SK-N-SH treated with all-trans-retinoic acid at 6 μM for 48 hours (cell line): ENCODE measurements around the gene FGFR3.

ENCODE experiments used
- ESRRG ChIP-seq: fragments of 250-450 bp; sonication (Bioruptor Pico); IDR thresholded peaks from 2 replicates; pipeline ENCODE4 v1.6.1; 2021; ENCODE audit warnings: mild to moderate bottlenecking
- OSR1 ChIP-seq: fragments of 250-450 bp; sonication (Bioruptor Pico); IDR thresholded peaks from 2 replicates; pipeline ENCODE4 v1.8.0; 2022; ENCODE audit warnings: moderate library complexity, mild to moderate bottlenecking, inconsistent platforms
- RARB ChIP-seq: fragments of 250-450 bp; sonication (Bioruptor Pico); IDR thresholded peaks from 2 replicates; pipeline ENCODE4 v1.8.0; 2021; ENCODE audit warnings: mild to moderate bottlenecking, moderate library complexity
- ZFP3 ChIP-seq: fragments of 250-450 bp; sonication (Bioruptor Pico); IDR thresholded peaks from 2 replicates; pipeline ENCODE4 v1.5.0; 2020; ENCODE audit warnings: mild to moderate bottlenecking, moderate library complexity
- ZFP30 ChIP-seq: fragments of 450-650 bp; formaldehyde crosslinking; IDR thresholded peaks from 2 replicates; pipeline ENCODE4 v1.5.0; 2022; ENCODE audit warnings: mild to moderate bottlenecking, moderate library complexity
- TF ChIP-seq, protein P1 (sequence below): fragments of 250-450 bp; sonication (Bioruptor Pico); IDR thresholded peaks from 2 replicates; pipeline ENCODE4 v1.5.1; 2020; ENCODE audit warnings: low read depth, mild to moderate bottlenecking, moderate library complexity
- TF ChIP-seq, protein P2 (sequence below): fragments of 250-450 bp; sonication (Bioruptor Pico); IDR thresholded peaks from 2 replicates; pipeline ENCODE4 v1.5.1; 2021; ENCODE audit warnings: mild to moderate bottlenecking, moderate library complexity
- TF ChIP-seq, protein P3 (sequence below): fragments of 250-450 bp; sonication (Bioruptor Pico); IDR thresholded peaks from 2 replicates; pipeline ENCODE4 v1.8.0; 2020; ENCODE audit warnings: mild to moderate bottlenecking, moderate library complexity, borderline replicate concordance

DNA sequence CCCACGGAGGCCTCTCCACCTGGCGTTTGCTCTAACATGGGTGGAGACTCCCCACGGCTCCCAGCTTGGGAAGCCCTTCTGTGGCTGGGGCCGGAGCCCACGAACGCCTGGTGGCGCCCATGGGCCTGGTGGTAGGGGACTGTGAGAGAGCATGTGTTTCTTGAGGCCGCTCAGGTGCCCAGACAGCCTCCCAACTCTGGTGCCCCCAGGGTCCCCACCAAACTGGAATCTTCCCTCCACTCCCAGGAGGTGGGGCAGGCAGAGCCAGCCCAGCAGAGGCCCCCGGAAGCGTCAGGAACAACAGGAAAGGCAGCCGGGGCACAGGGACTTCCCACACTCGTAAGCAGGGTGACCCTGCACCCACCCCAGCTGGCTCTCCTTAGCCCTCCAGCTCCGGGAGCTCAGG lies 33.3 kb upstream of the FGFR3 start:
- TF ChIP-seq ESRRG (CRISPR knock-in tag) (no peak), ZFP30 (CRISPR knock-in tag) (no peak), OSR1 (CRISPR knock-in tag) (no peak), ZFP3 (CRISPR knock-in tag) (no peak), RARB (no peak)
- TF ChIP-seq, protein P1, sequence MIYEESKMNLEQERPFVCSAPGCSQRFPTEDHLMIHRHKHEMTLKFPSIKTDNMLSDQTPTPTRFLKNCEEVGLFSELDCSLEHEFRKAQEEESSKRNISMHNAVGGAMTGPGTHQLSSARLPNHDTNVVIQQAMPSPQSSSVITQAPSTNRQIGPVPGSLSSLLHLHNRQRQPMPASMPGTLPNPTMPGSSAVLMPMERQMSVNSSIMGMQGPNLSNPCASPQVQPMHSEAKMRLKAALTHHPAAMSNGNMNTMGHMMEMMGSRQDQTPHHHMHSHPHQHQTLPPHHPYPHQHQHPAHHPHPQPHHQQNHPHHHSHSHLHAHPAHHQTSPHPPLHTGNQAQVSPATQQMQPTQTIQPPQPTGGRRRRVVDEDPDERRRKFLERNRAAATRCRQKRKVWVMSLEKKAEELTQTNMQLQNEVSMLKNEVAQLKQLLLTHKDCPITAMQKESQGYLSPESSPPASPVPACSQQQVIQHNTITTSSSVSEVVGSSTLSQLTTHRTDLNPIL (CRISPR knock-in tag) = no peak
- TF ChIP-seq, protein P2, sequence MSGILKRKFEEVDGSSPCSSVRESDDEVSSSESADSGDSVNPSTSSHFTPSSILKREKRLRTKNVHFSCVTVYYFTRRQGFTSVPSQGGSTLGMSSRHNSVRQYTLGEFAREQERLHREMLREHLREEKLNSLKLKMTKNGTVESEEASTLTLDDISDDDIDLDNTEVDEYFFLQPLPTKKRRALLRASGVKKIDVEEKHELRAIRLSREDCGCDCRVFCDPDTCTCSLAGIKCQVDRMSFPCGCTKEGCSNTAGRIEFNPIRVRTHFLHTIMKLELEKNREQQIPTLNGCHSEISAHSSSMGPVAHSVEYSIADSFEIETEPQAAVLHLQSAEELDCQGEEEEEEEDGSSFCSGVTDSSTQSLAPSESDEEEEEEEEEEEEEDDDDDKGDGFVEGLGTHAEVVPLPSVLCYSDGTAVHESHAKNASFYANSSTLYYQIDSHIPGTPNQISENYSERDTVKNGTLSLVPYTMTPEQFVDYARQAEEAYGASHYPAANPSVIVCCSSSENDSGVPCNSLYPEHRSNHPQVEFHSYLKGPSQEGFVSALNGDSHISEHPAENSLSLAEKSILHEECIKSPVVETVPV (CRISPR knock-in tag) = no peak
- TF ChIP-seq, protein P3, sequence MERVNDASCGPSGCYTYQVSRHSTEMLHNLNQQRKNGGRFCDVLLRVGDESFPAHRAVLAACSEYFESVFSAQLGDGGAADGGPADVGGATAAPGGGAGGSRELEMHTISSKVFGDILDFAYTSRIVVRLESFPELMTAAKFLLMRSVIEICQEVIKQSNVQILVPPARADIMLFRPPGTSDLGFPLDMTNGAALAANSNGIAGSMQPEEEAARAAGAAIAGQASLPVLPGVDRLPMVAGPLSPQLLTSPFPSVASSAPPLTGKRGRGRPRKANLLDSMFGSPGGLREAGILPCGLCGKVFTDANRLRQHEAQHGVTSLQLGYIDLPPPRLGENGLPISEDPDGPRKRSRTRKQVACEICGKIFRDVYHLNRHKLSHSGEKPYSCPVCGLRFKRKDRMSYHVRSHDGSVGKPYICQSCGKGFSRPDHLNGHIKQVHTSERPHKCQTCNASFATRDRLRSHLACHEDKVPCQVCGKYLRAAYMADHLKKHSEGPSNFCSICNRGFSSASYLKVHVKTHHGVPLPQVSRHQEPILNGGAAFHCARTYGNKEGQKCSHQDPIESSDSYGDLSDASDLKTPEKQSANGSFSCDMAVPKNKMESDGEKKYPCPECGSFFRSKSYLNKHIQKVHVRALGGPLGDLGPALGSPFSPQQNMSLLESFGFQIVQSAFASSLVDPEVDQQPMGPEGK (CRISPR knock-in tag) = no peak
